ENCODE results near the gene ADCYAP1R1. TPM values are rescaled to one million over a fixed set of nuclear protein-coding genes. Genes with fewer than 3 reads are reported as not detected.

The ADCYAP1R1 gene
- total RNA-seq, 1 experiment from 2014 or later, result 0.12 TPM

- TF ChIP-seq JUND (IDR thresholded peaks at IDR 0.05) (no peak), ZNF274 (IDR thresholded peaks at IDR 0.05; ENCODE audit: low read depth, low read length) (no peak), FOSL1 (IDR thresholded peaks at IDR 0.05; ENCODE audit: low read depth) (no peak)
- Histone ChIP-seq H3K79me2 (ENCODE audit: insufficient read depth, low read length) (no peaks in the 10 kb centered on the region), H3K4me3 (replicated peaks in 1 of 2; ENCODE audit: low read depth in 1 of 2, low read length in 2 of 2) (no peak overlapping the region), H3K9me2 (ENCODE audit: insufficient read depth) (no peaks in the 10 kb centered on the region), H4K20me1 (ENCODE audit: insufficient read depth) (no peaks in the 10 kb centered on the region), H3K4me1 (ENCODE audit: control insufficient read depth in 1 of 2, insufficient read depth in 2 of 2, low read length in 2 of 2) (peaks cover 0 to 5% of the 10 kb centered on the region in 2 experiments; a peak in 1 of 4 replicates), H3K4me2 (ENCODE audit: low read length) (no peak overlapping the region), H3K9ac (ENCODE audit: low read length) (no peak overlapping the region), H2AFZ (ENCODE audit: low read depth, low read length, poor library complexity, severe bottlenecking) (no peak overlapping the region), H3K9me3 (ENCODE audit: control insufficient read depth in 1 of 2, insufficient read depth in 1 of 2, low read depth in 1 of 2, low read length in 2 of 2) (no peaks in the 10 kb centered on the region), H3K36me3 (ENCODE audit: control insufficient read depth in 1 of 2, insufficient read depth in 2 of 2, low read length in 2 of 2) (no peaks in the 10 kb centered on the region), H3K27ac (ENCODE audit: low read depth, low read length) (no peak overlapping the region), H3K27me3 (ENCODE audit: insufficient read depth, low read length) (no peaks in the 10 kb centered on the region)
- ChIA-PET CTCF (interaction anchor here (1.2 kb wide), 1 partner anchor 102 kb away, joined by 4 read pairs; no protein-coding TSS in a partner anchor), POLR2A (no interaction called here), RAD21 (ENCODE audit: low non-redundant PET in 1 of 2, low total read pairs in 2 of 2, uncharacterized antibody in 2 of 2, unreplicated experiment in 2 of 2) (no interaction called here)
- ATAC-seq, result no peak
- intact Hi-C loops (cut with micrococcal nuclease), result no loop called here
- no peak for DNase-seq (ENCODE audit: low read depth, low spot score)
- no TSS peak for BruUV-seq (replicated peaks)
Measured at GRCh38 chr7:31020652-31021051, 31.5 kb upstream of the ADCYAP1R1 start.

GRCh38 chr7:31022117-31022516 lies 30.0 kb upstream of the ADCYAP1R1 start:
- no peaks in the 10 kb centered on the region for H3K27me3 ChIP-seq (ENCODE audit: insufficient read depth, low read length)
- H3K36me3 ChIP-seq (ENCODE audit: control insufficient read depth in 1 of 2, insufficient read depth in 2 of 2, low read length in 2 of 2), result no peaks in the 10 kb centered on the region
- no peak overlapping the region for H3K27ac ChIP-seq (ENCODE audit: low read depth, low read length)
- CTCF ChIA-PET, result no interaction called here
- POLR2A ChIA-PET, result no interaction called here
- no peaks in the 10 kb centered on the region for H4K20me1 ChIP-seq (ENCODE audit: insufficient read depth)
- no peak overlapping the region for H3K4me3 ChIP-seq (replicated peaks in 1 of 2; ENCODE audit: low read depth in 1 of 2, low read length in 2 of 2)
- no peak overlapping the region for H3K9ac ChIP-seq (ENCODE audit: low read length)
- H3K4me1 ChIP-seq (ENCODE audit: control insufficient read depth in 1 of 2, insufficient read depth in 2 of 2, low read length in 2 of 2), result peaks cover 0 to 5% of the 10 kb centered on the region in 2 experiments; a peak in 1 of 4 replicates
- H3K4me2 ChIP-seq (ENCODE audit: low read length), result no peak overlapping the region
- TF ChIP-seq CEBPB (IDR thresholded peaks at IDR 0.05; ENCODE audit: low read depth) (no peak), ZBTB33 (IDR thresholded peaks at IDR 0.05; ENCODE audit: extremely low read depth, insufficient replicate concordance, low read length) (no peak), YY1 (IDR thresholded peaks at IDR 0.05; ENCODE audit: extremely low read depth, insufficient replicate concordance, low read depth, low read length) (no peak), CBX3 (IDR thresholded peaks at IDR 0.05; ENCODE audit: low read depth) (no peak)
- no TSS peak for BruUV-seq (replicated peaks)
- no peak for ATAC-seq
- H3K9me2 ChIP-seq (ENCODE audit: insufficient read depth), result no peaks in the 10 kb centered on the region
- intact Hi-C loops (cut with micrococcal nuclease), result no loop called here
- DNase-seq (ENCODE audit: low read depth, low spot score), result no peak
- H2AFZ ChIP-seq (ENCODE audit: low read depth, low read length, poor library complexity, severe bottlenecking), result no peak overlapping the region
- no peaks in the 10 kb centered on the region for H3K79me2 ChIP-seq (ENCODE audit: insufficient read depth, low read length)
- RAD21 ChIA-PET (ENCODE audit: low non-redundant PET in 1 of 2, low total read pairs in 2 of 2, uncharacterized antibody in 2 of 2, unreplicated experiment in 2 of 2), result no interaction called here
- H3K9me3 ChIP-seq (ENCODE audit: control insufficient read depth in 1 of 2, insufficient read depth in 1 of 2, low read depth in 1 of 2, low read length in 2 of 2), result no peaks in the 10 kb centered on the region

Data from HCT116 (cell line).